Karpas-422 (cell line): ENCODE measurements around the gene TNS1. TPM values are rescaled to one million over a fixed set of nuclear protein-coding genes. Genes with fewer than 3 reads are reported as not detected.
A peak's percentile ranks its signal among the peaks of the same experiment; 100 is the strongest.

ENCODE experiments used
- DNase-seq: peaks from one replicate; pipeline ENCODE4 v3.0.0-alpha.2; 2015
- H2AFZ ChIP-seq: fragments of 200-600 bp; sonication (generic); 2 replicates; pipeline ENCODE4 v1.6.1; 2014; ENCODE audit warnings: antibody characterized with exemption, low read length, mixed read lengths
- H3K27ac ChIP-seq: fragments of 200-600 bp; sonication (generic); 2 replicates; pipeline ENCODE4 v1.5.1; 2014; ENCODE audit warnings: mild to moderate bottlenecking, low read length, moderate library complexity
- H3K27me3 ChIP-seq: fragments of 200-600 bp; sonication (generic); 2 replicates; pipeline ENCODE4 v1.6.1; 2014; ENCODE audit warnings: low read length, mixed read lengths
- H3K36me3 ChIP-seq: fragments of 200-600 bp; sonication (generic); 2 replicates; pipeline ENCODE4 v1.6.1; 2014; ENCODE audit warnings: low read length, mixed read lengths; ENCODE audit not compliant: insufficient read depth
- H3K4me1 ChIP-seq: fragments of 200-600 bp; sonication (generic); 2 replicates; pipeline ENCODE4 v1.6.1; 2014; ENCODE audit warnings: mild to moderate bottlenecking, low read length, mixed read lengths
- H3K4me2 ChIP-seq: fragments of 200-600 bp; sonication (generic); 2 replicates; pipeline ENCODE4 v1.6.1; 2014; ENCODE audit warnings: low read length, low read depth, mild to moderate bottlenecking; ENCODE audit not compliant: poor library complexity, severe bottlenecking
- H3K4me3 ChIP-seq: fragments of 200-600 bp; sonication (generic); 2 replicates; pipeline ENCODE4 v1.5.1; 2014; ENCODE audit warnings: mild to moderate bottlenecking, antibody characterized with exemption, low read length, mixed read lengths
- H3K79me2 ChIP-seq: fragments of 200-600 bp; sonication (generic); 2 replicates; pipeline ENCODE4 v1.6.1; 2014; ENCODE audit warnings: mild to moderate bottlenecking, low read length, mixed read lengths
- H3K9ac ChIP-seq: fragments of 200-600 bp; sonication (generic); 2 replicates; pipeline ENCODE4 v1.6.0; 2014; ENCODE audit warnings: low read length
- H3K9me2 ChIP-seq: fragments of 200-600 bp; sonication (generic), shearing (Covaris generic); replicated peaks from 2 replicates; pipeline ENCODE4 v1.6.0; 2014; ENCODE audit warnings: mild to moderate bottlenecking, low read length, moderate library complexity; ENCODE audit not compliant: insufficient read depth
- H3K9me3 ChIP-seq: fragments of 300-700, 200-600 bp; sonication (generic); 2 replicates; pipeline ENCODE4 v1.6.1; 2014; ENCODE audit warnings: low read length, mixed read lengths
- H4K20me1 ChIP-seq: fragments of 200-600 bp; sonication (generic); 2 replicates; pipeline ENCODE4 v1.6.1; 2014; ENCODE audit warnings: mild to moderate bottlenecking, antibody characterized with exemption, low read length, low read depth; ENCODE audit not compliant: insufficient read depth
- total RNA-seq: library from RNA; depleted of rRNA; stranded (reverse); fragments of >200 nt; shearing (Covaris generic); gene quantifications from 2 replicates; pipeline ENCODE4 v1.2.3, GENCODE V29; 2014; ENCODE audit warnings: low replicate concordance

The TNS1 gene
- total RNA-seq, 1 experiment from 2014 or later = 1.7 TPM

- Histone ChIP-seq H3K9ac (no peak overlapping the region), H3K9me3 (no peaks in the 10 kb centered on the region), H3K27ac (no peak overlapping the region), H3K36me3 (no peaks in the 10 kb centered on the region), H3K27me3 (no peaks in the 10 kb centered on the region), H4K20me1 (no peaks in the 10 kb centered on the region), H3K9me2 (no peaks in the 10 kb centered on the region), H3K79me2 (no peaks in the 10 kb centered on the region), H3K4me3 (no peak overlapping the region), H3K4me2 (no peak overlapping the region), H3K4me1 (no peaks in the 10 kb centered on the region), H2AFZ (no peak overlapping the region)
- no peak for DNase-seq
These were observed 58.4 kb downstream of the TNS1 start for GRCh38 chr2:217944366-217944765.

GRCh38 chr2:217943446-217944321 is 59.1 kb downstream of the TNS1 start:
- Histone ChIP-seq H3K9ac (no peak overlapping the region), H3K79me2 (no peaks in the 10 kb centered on the region), H3K4me1 (no peaks in the 10 kb centered on the region), H3K4me3 (no peak overlapping the region), H3K9me3 (no peaks in the 10 kb centered on the region), H3K36me3 (no peaks in the 10 kb centered on the region), H3K27me3 (no peaks in the 10 kb centered on the region), H3K27ac (no peak overlapping the region), H4K20me1 (no peaks in the 10 kb centered on the region), H3K4me2 (no peak overlapping the region), H3K9me2 (no peaks in the 10 kb centered on the region), H2AFZ (no peak overlapping the region)
- peak; percentile 52 for DNase-seq

- no peak for DNase-seq
- H3K36me3 ChIP-seq = no peaks in the 10 kb centered on the region
- no peaks in the 10 kb centered on the region for H3K9me2 ChIP-seq
- H3K9ac ChIP-seq = no peak overlapping the region
- no peaks in the 10 kb centered on the region for H3K79me2 ChIP-seq
- no peaks in the 10 kb centered on the region for H4K20me1 ChIP-seq
- no peaks in the 10 kb centered on the region for H3K9me3 ChIP-seq
- H3K4me1 ChIP-seq = no peaks in the 10 kb centered on the region
- H2AFZ ChIP-seq = no peak overlapping the region
- H3K4me3 ChIP-seq = no peak overlapping the region
- no peak overlapping the region for H3K27ac ChIP-seq
- H3K27me3 ChIP-seq = no peaks in the 10 kb centered on the region
- H3K4me2 ChIP-seq = no peak overlapping the region
These were observed 60.0 kb downstream of the TNS1 start for GRCh38 chr2:217942731-217943335.

- Histone ChIP-seq H3K4me1 (no peaks in the 10 kb centered on the region), H4K20me1 (no peaks in the 10 kb centered on the region), H3K9ac (no peak overlapping the region), H3K4me3 (no peak overlapping the region), H3K79me2 (no peaks in the 10 kb centered on the region), H3K27ac (no peak overlapping the region), H3K9me2 (no peaks in the 10 kb centered on the region), H2AFZ (no peak overlapping the region), H3K27me3 (no peaks in the 10 kb centered on the region), H3K4me2 (no peak overlapping the region), H3K36me3 (no peaks in the 10 kb centered on the region), H3K9me3 (no peaks in the 10 kb centered on the region)
- no peak for DNase-seq
These were observed 60.7 kb downstream of the TNS1 start for GRCh38 chr2:217941886-217942728.

GRCh38 chr2:217941339-217941738 is 61.5 kb downstream of the TNS1 start:
- H3K27me3 ChIP-seq = no peaks in the 10 kb centered on the region

GRCh38 chr2:217940261-217941220 is 62.3 kb downstream of the TNS1 start:
- no peak overlapping the region for H3K4me2 ChIP-seq
- H3K27me3 ChIP-seq = no peaks in the 10 kb centered on the region
- no peak overlapping the region for H3K9ac ChIP-seq
- no peak for DNase-seq
- no peak overlapping the region for H2AFZ ChIP-seq
- H3K9me2 ChIP-seq = no peaks in the 10 kb centered on the region
- H3K27ac ChIP-seq = no peak overlapping the region
- no peaks in the 10 kb centered on the region for H3K79me2 ChIP-seq
- no peaks in the 10 kb centered on the region for H3K4me1 ChIP-seq
- H3K36me3 ChIP-seq = no peaks in the 10 kb centered on the region
- H4K20me1 ChIP-seq = no peaks in the 10 kb centered on the region; the same call in 1 of the 2 replicates
- no peaks in the 10 kb centered on the region for H3K9me3 ChIP-seq
- no peak overlapping the region for H3K4me3 ChIP-seq

More at GRCh38 chr2:217941339-217941738, 61.5 kb downstream of the TNS1 start:
- DNase-seq = no peak
- H3K79me2 ChIP-seq = no peaks in the 10 kb centered on the region
- H2AFZ ChIP-seq = no peak overlapping the region
- no peak overlapping the region for H3K4me3 ChIP-seq
- no peak overlapping the region for H3K27ac ChIP-seq
- no peaks in the 10 kb centered on the region for H4K20me1 ChIP-seq
- H3K4me2 ChIP-seq = no peak overlapping the region
- H3K36me3 ChIP-seq = no peaks in the 10 kb centered on the region
- no peaks in the 10 kb centered on the region for H3K9me3 ChIP-seq
- H3K4me1 ChIP-seq = no peaks in the 10 kb centered on the region
- no peaks in the 10 kb centered on the region for H3K9me2 ChIP-seq
- no peak overlapping the region for H3K9ac ChIP-seq

- no peaks in the 10 kb centered on the region for H3K9me3 ChIP-seq
- H3K79me2 ChIP-seq = no peaks in the 10 kb centered on the region
- H3K9ac ChIP-seq = no peak overlapping the region
- H3K4me2 ChIP-seq = no peak overlapping the region
- no peaks in the 10 kb centered on the region for H3K4me1 ChIP-seq
- DNase-seq = no peak
- no peaks in the 10 kb centered on the region for H3K36me3 ChIP-seq
- H3K27ac ChIP-seq = no peak overlapping the region
- H3K27me3 ChIP-seq = no peaks in the 10 kb centered on the region
- no peaks in the 10 kb centered on the region for H3K9me2 ChIP-seq
- no peak overlapping the region for H2AFZ ChIP-seq
- H3K4me3 ChIP-seq = no peak overlapping the region
- H4K20me1 ChIP-seq = no peaks in the 10 kb centered on the region; the same call in 1 of the 2 replicates
These were observed 63.1 kb downstream of the TNS1 start for GRCh38 chr2:217939629-217940245.
